Right lobe of liver (tissue), 6 donors: ENCODE data around the gene SCN5A. TPM values are rescaled to one million over a fixed set of nuclear protein-coding genes. Genes with fewer than 3 reads are reported as not detected.

Experiments
- ATAC-seq, 4 donors: fragments of 200-7000 bp; cut with Tn5 transposase; one replicate each; pipeline ENCODE4 v1.9.1; 2020; ENCODE audit warnings: mild to moderate bottlenecking in 4 of 4, moderate library complexity in 4 of 4
- DNase-seq, 3 donors: peaks; one replicate each; pipeline ENCODE4 v3.0.0-alpha.2; 2020
- H3K27ac ChIP-seq, 3 donors: fragments of 200-600 bp; one replicate each; pipeline ENCODE4 v1.8.0; 2022
- H3K27me3 ChIP-seq, 2 donors: fragments of 200-600 bp; one replicate each; pipeline ENCODE4 v1.8.0; 2022
- H3K36me3 ChIP-seq, 4 donors: fragments of 200-600 bp; sonication (generic) in 1 of 4; one replicate each; pipeline versions ENCODE4 v1.5.1 to v1.8.0; 2017 to 2022; ENCODE audit warnings: control low read depth in 1 of 4
- H3K4me1 ChIP-seq, 4 donors: fragments of 200-600 bp; sonication (generic) in 1 of 4; one replicate each; pipeline versions ENCODE4 v1.5.1 to v1.8.0; 2017 to 2022; ENCODE audit warnings: control low read depth in 1 of 4
- H3K4me3 ChIP-seq, 3 donors: fragments of 200-600 bp; one replicate each; pipeline ENCODE4 v1.8.0; 2022
- H3K9me3 ChIP-seq, 4 donors: fragments of 200-600 bp; sonication (generic) in 1 of 4; one replicate each; pipeline versions ENCODE4 v1.5.1 to v1.8.0; 2017 to 2022; ENCODE audit warnings: control low read depth in 1 of 4
- CTCF ChIP-seq, 4 donors: fragments of 200-600 bp in 3 of 4; fragments of 450-650 bp in 1 of 4; IDR thresholded peaks; one replicate each; pipeline versions ENCODE4 v1.5.1 to v1.8.0; 2016 to 2022; ENCODE audit warnings: antibody characterized with exemption in 4 of 4, mild to moderate bottlenecking in 2 of 4
- POLR2A ChIP-seq: fragments of 450-650 bp; IDR thresholded peaks from one replicate; pipeline ENCODE4 v1.6.1; 2017; ENCODE audit warnings: antibody characterized with exemption, mild to moderate bottlenecking
- WGBS: methylation state at CpG from one replicate; pipeline ENCODE4 v1.1.6; 2018; ENCODE audit warnings: low coverage, low lambda C conversion rate; ENCODE audit not compliant: insufficient coverage; ENCODE audit errors: missing lambda C conversion rate; 5-methylcytosine and 5-hydroxymethylcytosine counted together
- intact Hi-C, 2 donors: fragments of 100-400 bp; cut with DNase I; formaldehyde crosslinking; loops; one replicate each; pipeline versions ENCODE4 v1.11.2 to v1.14.1; 2022
- total RNA-seq, 6 experiments: library from RNA; depleted of rRNA in 2 of 6; stranded (reverse); fragments of >200 nt in 2 of 6; fragmentation: NEBNext Ultra II Directional in 3 of 6; extraction: Animal tissue kit (Norgen Biotek cat#: 25700) in 3 of 6; gene quantifications; one replicate each; pipeline versions ENCODE4 v1.1.0 to v1.2.4, GENCODE V29; 2016 to 2023
- donor health status: DM: no; HTN: yes; CAD: no.
- donor health status: DM: no; HTN: no; CAD: no.
- donor health status: DM: no; HTN: no; CAD: no.
- donor health status: DM: no; HTN: yes; CAD: no.
- donor health status: DM: no; HTN: yes; CAD: no.

The SCN5A gene
- total RNA-seq, 6 experiments from 2014 or later, result 0.02 TPM; not detected in 5

DNA sequence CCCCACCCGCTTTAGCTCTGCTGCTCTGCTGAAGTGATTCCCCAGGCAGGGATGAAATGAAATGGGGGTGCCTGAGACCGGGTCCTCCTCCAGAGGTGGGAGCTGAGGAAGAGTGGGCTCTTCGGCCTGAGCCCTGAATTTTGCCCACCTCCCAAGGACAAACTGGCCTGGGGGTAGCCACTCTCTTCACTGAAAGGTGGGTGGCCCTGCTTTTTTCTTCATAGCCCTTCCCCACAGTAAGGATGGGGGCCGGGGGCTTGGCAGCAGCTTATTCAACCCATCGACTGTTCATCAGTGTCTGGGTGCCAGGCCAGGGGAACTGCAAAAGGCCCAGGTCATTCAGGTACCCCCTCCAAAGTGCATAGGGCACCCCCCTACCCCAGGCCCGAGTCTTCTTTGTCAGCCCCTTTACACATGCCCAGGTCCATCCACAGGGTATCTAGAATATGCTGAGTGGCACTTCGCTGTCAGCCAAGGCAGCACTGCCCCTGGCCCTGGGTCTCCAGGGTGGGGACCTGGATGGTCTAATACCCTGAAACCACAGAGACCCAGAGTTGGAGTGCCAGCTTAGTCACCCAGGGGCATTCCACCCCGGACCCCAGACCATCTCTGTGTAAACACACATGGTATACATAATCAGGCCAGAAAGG is 7.9 kb downstream of the SCN5A start:
- H3K36me3 ChIP-seq, result no peaks in the 10 kb centered on the region
- TF ChIP-seq CTCF (IDR thresholded peaks at IDR 0.05) (no peak), POLR2A (no peak)
- no peak overlapping the region for H3K27ac ChIP-seq
- no peaks in the 10 kb centered on the region for H3K27me3 ChIP-seq
- intact Hi-C loops, result no loop called here
- H3K4me3 ChIP-seq, result no peak overlapping the region
- peak in 1 of 3 donors; percentile 32 for DNase-seq
- no peak for ATAC-seq
- H3K9me3 ChIP-seq, result no peaks in the 10 kb centered on the region
- WGBS, result 45% methylated on average over 2 of the region's 8 CpGs
- no peaks in the 10 kb centered on the region for H3K4me1 ChIP-seq

GRCh38 chr3:38640661-38641452 is 8.6 kb downstream of the SCN5A start:
- Histone ChIP-seq H3K27ac (no peak overlapping the region), H3K9me3 (no peaks in the 10 kb centered on the region), H3K4me3 (no peak overlapping the region), H3K36me3 (no peaks in the 10 kb centered on the region), H3K4me1 (no peaks in the 10 kb centered on the region), H3K27me3 (no peaks in the 10 kb centered on the region)
- DNase-seq, result no peak
- TF ChIP-seq POLR2A (no peak), CTCF (IDR thresholded peaks at IDR 0.05) (no peak)
- ATAC-seq, result no peak
- intact Hi-C loops, result no loop called here
- WGBS, result 50% methylated on average over 11 of the region's 18 CpGs

GRCh38 chr3:38638354-38638753 is 11.1 kb downstream of the SCN5A start:
- intact Hi-C loops, result no loop called here
- Histone ChIP-seq H3K4me3 (no peak overlapping the region), H3K4me1 (no peaks in the 10 kb centered on the region), H3K36me3 (no peaks in the 10 kb centered on the region), H3K27ac (no peak overlapping the region), H3K9me3 (no peaks in the 10 kb centered on the region), H3K27me3 (no peaks in the 10 kb centered on the region)
- ATAC-seq, result no peak
- WGBS, result 50% methylated on average over 2 of the region's 2 CpGs
- no peak for TF ChIP-seq POLR2A
- TF ChIP-seq CTCF (IDR thresholded peaks at IDR 0.05), result no peak
- peak in 1 of 3 donors; percentile 14 for DNase-seq

- Histone ChIP-seq H3K4me1 (no peaks in the 10 kb centered on the region), H3K9me3 (no peaks in the 10 kb centered on the region), H3K27ac (no peak overlapping the region), H3K27me3 (no peaks in the 10 kb centered on the region), H3K36me3 (no peaks in the 10 kb centered on the region), H3K4me3 (no peak overlapping the region)
- intact Hi-C loops, result no loop called here
- TF ChIP-seq POLR2A, result no peak
- TF ChIP-seq CTCF (IDR thresholded peaks at IDR 0.05), result no peak
- no peak for DNase-seq
- WGBS, result 39% methylated on average over 3 of the region's 5 CpGs
- no peak for ATAC-seq
These were observed 11.6 kb downstream of the SCN5A start for GRCh38 chr3:38637906-38638305.
